ENCODE data around the gene COL12A1.

Gene COL12A1

DNA sequence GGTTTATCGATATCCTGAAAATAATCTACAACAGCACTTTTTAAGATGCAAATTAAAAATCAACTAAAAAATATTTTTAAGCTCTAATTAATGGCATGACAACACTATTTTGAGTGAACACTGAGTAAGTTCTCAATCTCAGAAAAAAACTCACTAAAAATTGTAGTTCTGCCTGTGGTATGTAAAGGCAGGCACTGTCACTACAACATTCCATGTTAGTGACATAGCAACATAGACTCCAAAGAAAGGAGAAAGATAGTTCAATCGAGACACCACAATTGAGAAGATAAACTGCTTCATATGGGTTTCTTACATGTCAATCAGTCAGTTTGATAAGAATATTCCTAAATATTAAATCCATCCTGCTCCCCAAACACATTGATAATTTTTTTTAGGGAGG lies 38.0 kb downstream of the COL12A1 start:
- no peak overlapping the region for H3K4me3 ChIP-seq (ENCODE audit: low read depth, low read length)

DNA sequence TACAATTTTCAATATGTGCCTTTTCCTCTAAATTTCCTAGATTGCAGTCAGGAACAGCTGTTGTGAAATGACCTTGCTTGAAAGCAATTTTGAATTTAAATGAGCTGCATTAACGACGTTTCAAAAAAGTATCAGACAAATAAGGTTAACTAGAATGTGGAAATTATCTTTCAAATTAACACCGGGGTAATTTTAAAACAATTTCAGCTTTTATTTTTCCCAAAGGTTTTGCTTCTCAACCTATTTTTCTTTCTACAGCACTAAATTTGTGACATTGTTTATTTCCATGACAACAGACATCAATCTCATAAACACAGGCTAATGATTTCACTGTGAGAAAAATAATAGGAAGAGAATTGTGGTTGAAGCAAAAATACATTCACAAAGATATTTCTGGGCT lies 38.5 kb downstream of the COL12A1 start:
- TF ChIP-seq, protein P1, sequence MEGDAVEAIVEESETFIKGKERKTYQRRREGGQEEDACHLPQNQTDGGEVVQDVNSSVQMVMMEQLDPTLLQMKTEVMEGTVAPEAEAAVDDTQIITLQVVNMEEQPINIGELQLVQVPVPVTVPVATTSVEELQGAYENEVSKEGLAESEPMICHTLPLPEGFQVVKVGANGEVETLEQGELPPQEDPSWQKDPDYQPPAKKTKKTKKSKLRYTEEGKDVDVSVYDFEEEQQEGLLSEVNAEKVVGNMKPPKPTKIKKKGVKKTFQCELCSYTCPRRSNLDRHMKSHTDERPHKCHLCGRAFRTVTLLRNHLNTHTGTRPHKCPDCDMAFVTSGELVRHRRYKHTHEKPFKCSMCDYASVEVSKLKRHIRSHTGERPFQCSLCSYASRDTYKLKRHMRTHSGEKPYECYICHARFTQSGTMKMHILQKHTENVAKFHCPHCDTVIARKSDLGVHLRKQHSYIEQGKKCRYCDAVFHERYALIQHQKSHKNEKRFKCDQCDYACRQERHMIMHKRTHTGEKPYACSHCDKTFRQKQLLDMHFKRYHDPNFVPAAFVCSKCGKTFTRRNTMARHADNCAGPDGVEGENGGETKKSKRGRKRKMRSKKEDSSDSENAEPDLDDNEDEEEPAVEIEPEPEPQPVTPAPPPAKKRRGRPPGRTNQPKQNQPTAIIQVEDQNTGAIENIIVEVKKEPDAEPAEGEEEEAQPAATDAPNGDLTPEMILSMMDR (IDR thresholded peaks at IDR 0.05; ENCODE audit: borderline replicate concordance, insufficient read depth, low read depth, low read length) = no peak
- no peak overlapping the region for H3K4me3 ChIP-seq (ENCODE audit: low read depth, low read length)

More for the DNA sequence above, 38.0 kb downstream of the COL12A1 start:
- TF ChIP-seq, protein P1 (IDR thresholded peaks at IDR 0.05; ENCODE audit: borderline replicate concordance, insufficient read depth, low read depth, low read length) = no peak

GRCh38 chr6:75166773-75167172 lies 39.1 kb downstream of the COL12A1 start:
- TF ChIP-seq, protein P1 (IDR thresholded peaks at IDR 0.05; ENCODE audit: borderline replicate concordance, insufficient read depth, low read depth, low read length) = no peak
- H3K4me3 ChIP-seq (ENCODE audit: low read depth, low read length) = no peak overlapping the region

DNA sequence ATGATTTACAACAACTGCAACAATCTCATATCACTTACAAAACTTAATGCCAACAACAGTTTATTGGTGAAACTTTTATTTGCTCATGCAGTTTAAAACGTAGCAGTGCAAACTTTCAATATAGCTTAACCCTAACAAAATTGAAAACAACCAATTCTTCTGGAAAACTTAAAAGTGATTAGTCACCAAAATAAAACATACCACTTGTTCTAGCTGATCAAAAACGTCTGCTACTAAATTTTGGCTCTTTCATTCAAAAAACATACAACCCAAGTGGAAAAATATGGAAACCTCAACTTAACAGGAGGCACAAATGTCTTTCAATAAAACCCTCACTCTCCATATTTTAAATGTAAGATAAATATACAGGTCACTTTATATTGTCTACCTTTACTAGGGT lies 39.6 kb downstream of the COL12A1 start:
- TF ChIP-seq, protein P1 (IDR thresholded peaks at IDR 0.05; ENCODE audit: borderline replicate concordance, insufficient read depth, low read depth, low read length) = no peak
- no peak overlapping the region for H3K4me3 ChIP-seq (ENCODE audit: low read depth, low read length)

- H3K4me3 ChIP-seq (ENCODE audit: low read depth, low read length) = no peak overlapping the region
- TF ChIP-seq, protein P1 (IDR thresholded peaks at IDR 0.05; ENCODE audit: borderline replicate concordance, insufficient read depth, low read depth, low read length) = no peak
Measured at GRCh38 chr6:75158176-75158575, 47.7 kb downstream of the COL12A1 start.

GRCh38 chr6:75157336-75157735 lies 48.5 kb downstream of the COL12A1 start:
- TF ChIP-seq, protein P1 (IDR thresholded peaks at IDR 0.05; ENCODE audit: borderline replicate concordance, insufficient read depth, low read depth, low read length) = no peak
- no peak overlapping the region for H3K4me3 ChIP-seq (ENCODE audit: low read depth, low read length)

DNA sequence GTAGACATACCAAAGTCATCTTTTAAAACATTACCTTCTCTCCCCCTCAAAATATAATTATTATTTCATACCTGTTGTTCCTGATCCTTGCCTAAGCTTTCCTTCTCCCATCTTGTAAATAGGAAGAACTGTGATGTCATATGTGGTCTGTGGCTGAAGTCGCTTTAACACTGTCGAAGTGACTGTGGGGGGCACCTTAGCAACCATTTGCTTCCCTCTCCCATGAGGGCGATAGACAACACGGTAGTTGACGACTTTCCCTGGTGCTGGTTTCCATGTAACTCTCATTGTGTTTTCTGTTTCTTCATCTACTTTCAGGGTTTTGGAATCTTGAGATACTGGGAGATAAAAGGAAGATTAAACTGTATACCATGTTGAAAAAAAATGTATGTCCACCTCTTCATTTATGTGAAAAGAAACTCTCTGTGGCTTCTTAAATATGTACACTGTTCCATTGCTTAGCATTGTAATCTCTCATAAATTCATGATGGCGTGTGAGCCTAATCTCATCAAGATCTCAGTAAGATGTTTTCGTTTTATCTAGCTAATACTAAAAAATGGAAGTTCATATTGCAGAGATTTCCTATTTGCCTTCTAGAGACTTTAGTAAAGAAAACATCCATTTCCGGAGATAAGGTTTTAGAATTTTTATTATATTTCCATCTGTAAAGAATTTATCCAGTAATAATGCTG lies 49.5 kb downstream of the COL12A1 start:
- TF ChIP-seq, protein P1 (IDR thresholded peaks at IDR 0.05; ENCODE audit: borderline replicate concordance, insufficient read depth, low read depth, low read length) = no peak
- no peak overlapping the region for H3K4me3 ChIP-seq (ENCODE audit: low read depth, low read length)
